Osteoblast (primary cell): ENCODE measurements around the gene PLXNA2. TPM values are rescaled to one million over a fixed set of nuclear protein-coding genes. Genes with fewer than 3 reads are reported as not detected.

Experiments used
- DNase-seq: peaks from one replicate; pipeline ENCODE4 v3.0.0; 2011; ENCODE audit warnings: low spot score, mixed read lengths; ENCODE audit not compliant: insufficient read length; ENCODE audit errors: missing footprints
- H2AFZ ChIP-seq: 2 replicates; pipeline ENCODE4 v1.6.0; 2011; ENCODE audit warnings: mild to moderate bottlenecking, low read length
- H3K27ac ChIP-seq: 2 replicates; pipeline ENCODE4 v1.5.1; 2011; ENCODE audit warnings: mild to moderate bottlenecking, low read depth, low read length, moderate library complexity
- H3K27me3 ChIP-seq: 2 replicates; pipeline ENCODE4 v1.6.0; 2012; ENCODE audit warnings: mild to moderate bottlenecking, control low read depth, inconsistent platforms, low read length, moderate library complexity; ENCODE audit not compliant: insufficient read depth
- H3K36me3 ChIP-seq: 2 replicates; pipeline ENCODE4 v1.5.1; 2011; ENCODE audit warnings: mild to moderate bottlenecking, low read length, control low read depth, moderate library complexity; ENCODE audit not compliant: insufficient read depth
- H3K4me1 ChIP-seq: 2 replicates; pipeline ENCODE4 v1.5.1; 2011; ENCODE audit warnings: mild to moderate bottlenecking, low read length, control low read depth, moderate library complexity; ENCODE audit not compliant: insufficient read depth
- H3K4me2 ChIP-seq: 2 replicates; pipeline ENCODE4 v1.6.0; 2011; ENCODE audit warnings: mild to moderate bottlenecking, low read length; ENCODE audit not compliant: insufficient read depth
- H3K4me3 ChIP-seq: fragments of 200-600 bp; sonication (generic); 3 replicates; pipeline ENCODE4 v1.5.1; 2012; ENCODE audit warnings: mild to moderate bottlenecking, low read length, inconsistent platforms; ENCODE audit not compliant: insufficient read depth
- H3K79me2 ChIP-seq: 2 replicates; pipeline ENCODE4 v1.6.0; 2012; ENCODE audit warnings: mild to moderate bottlenecking, low read length, control low read depth, inconsistent platforms; ENCODE audit not compliant: insufficient read depth
- H3K9me3 ChIP-seq: 2 replicates; pipeline ENCODE4 v1.5.1; 2011; ENCODE audit warnings: low read depth, low read length, control low read depth
- H4K20me1 ChIP-seq: 2 replicates; pipeline ENCODE4 v1.6.0; 2012; ENCODE audit warnings: mild to moderate bottlenecking, low read length, control low read depth; ENCODE audit not compliant: insufficient read depth
- total RNA-seq: library from RNA; depleted of rRNA; stranded (reverse); fragments of >200 nt; gene quantifications from 2 replicates; pipeline ENCODE4 v1.2.3, GENCODE V29; 2012
- TF ChIP-seq, protein P1 (sequence below): IDR thresholded peaks from 2 replicates; pipeline ENCODE4 v1.5.1; 2011; ENCODE audit warnings: mild to moderate bottlenecking, low read depth, low read length, moderate library complexity; ENCODE audit errors: extremely low read depth

The PLXNA2 gene
- total RNA-seq, 1 donor, result 3.3 TPM

DNA sequence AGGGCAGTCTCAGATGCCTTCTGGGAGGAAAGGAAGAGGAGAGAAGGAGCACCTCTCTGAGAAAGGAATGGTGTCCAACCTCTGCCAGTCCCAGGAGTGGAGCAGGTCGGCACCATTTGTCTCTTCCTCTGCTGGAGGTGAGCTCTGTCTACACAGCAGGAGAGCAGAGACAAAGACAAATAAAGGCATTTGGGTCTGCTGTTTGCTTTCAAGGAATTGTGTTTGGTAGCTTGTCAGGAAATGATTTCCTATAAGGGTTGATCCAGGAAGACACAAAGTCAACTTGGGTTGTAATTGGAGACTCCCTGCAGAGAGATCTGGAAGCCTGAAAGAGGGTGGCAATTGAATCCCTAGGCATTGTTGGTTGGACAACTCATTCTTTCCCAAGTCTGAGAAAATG, 34.5 kb upstream of the PLXNA2 start:
- TF ChIP-seq, protein P1, sequence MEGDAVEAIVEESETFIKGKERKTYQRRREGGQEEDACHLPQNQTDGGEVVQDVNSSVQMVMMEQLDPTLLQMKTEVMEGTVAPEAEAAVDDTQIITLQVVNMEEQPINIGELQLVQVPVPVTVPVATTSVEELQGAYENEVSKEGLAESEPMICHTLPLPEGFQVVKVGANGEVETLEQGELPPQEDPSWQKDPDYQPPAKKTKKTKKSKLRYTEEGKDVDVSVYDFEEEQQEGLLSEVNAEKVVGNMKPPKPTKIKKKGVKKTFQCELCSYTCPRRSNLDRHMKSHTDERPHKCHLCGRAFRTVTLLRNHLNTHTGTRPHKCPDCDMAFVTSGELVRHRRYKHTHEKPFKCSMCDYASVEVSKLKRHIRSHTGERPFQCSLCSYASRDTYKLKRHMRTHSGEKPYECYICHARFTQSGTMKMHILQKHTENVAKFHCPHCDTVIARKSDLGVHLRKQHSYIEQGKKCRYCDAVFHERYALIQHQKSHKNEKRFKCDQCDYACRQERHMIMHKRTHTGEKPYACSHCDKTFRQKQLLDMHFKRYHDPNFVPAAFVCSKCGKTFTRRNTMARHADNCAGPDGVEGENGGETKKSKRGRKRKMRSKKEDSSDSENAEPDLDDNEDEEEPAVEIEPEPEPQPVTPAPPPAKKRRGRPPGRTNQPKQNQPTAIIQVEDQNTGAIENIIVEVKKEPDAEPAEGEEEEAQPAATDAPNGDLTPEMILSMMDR, result no peak
- H3K9me3 ChIP-seq, result no peaks in the 10 kb centered on the region
- no peaks in the 10 kb centered on the region for H3K79me2 ChIP-seq
- H3K4me1 ChIP-seq, result no peaks in the 10 kb centered on the region
- H4K20me1 ChIP-seq, result no peaks in the 10 kb centered on the region
- no peak overlapping the region for H2AFZ ChIP-seq
- H3K4me3 ChIP-seq, result no peak overlapping the region
- H3K27ac ChIP-seq, result no peak overlapping the region
- no peak overlapping the region for H3K4me2 ChIP-seq
- no peaks in the 10 kb centered on the region for H3K27me3 ChIP-seq
- H3K36me3 ChIP-seq, result no peaks in the 10 kb centered on the region
- DNase-seq, result peak; percentile 74

- DNase-seq, result no peak
- Histone ChIP-seq H3K4me2 (no peak overlapping the region), H3K27me3 (peaks cover 10% of the 10 kb centered on the region), H2AFZ (no peak overlapping the region), H3K27ac (no peak overlapping the region), H3K36me3 (no peaks in the 10 kb centered on the region), H3K9me3 (no peaks in the 10 kb centered on the region), H3K79me2 (no peaks in the 10 kb centered on the region), H3K4me1 (no peaks in the 10 kb centered on the region), H4K20me1 (no peaks in the 10 kb centered on the region), H3K4me3 (no peak overlapping the region)
- TF ChIP-seq, protein P1, result no peak
Measured at GRCh38 chr1:208276757-208277435, 32.7 kb upstream of the PLXNA2 start.

DNA sequence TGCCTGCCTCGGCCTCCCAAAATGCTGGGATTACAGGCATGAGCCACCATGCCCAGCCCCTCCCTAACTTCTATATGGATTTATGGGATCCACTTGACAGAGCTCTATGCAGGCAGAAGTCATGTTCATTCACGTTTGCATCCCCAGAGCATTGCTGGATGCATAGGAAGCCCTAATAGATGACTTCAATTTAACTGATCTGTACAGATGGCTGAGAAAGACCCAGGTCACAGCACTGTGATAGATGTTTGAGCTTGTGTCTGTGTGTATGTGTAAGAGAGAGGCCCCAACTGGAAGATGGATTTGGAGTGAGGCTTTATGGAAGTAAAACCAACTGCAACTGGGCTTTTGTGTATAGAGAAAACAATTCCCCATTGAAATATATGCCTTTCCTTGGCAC, 30.9 kb upstream of the PLXNA2 start:
- H3K27me3 ChIP-seq, result peaks cover 27% of the 10 kb centered on the region
- no peaks in the 10 kb centered on the region for H3K4me1 ChIP-seq
- H2AFZ ChIP-seq, result no peak overlapping the region
- TF ChIP-seq, protein P1, result no peak
- no peaks in the 10 kb centered on the region for H3K79me2 ChIP-seq
- no peaks in the 10 kb centered on the region for H4K20me1 ChIP-seq
- DNase-seq, result no peak
- no peak overlapping the region for H3K4me3 ChIP-seq
- H3K4me2 ChIP-seq, result no peak overlapping the region
- no peak overlapping the region for H3K27ac ChIP-seq
- no peaks in the 10 kb centered on the region for H3K36me3 ChIP-seq
- no peaks in the 10 kb centered on the region for H3K9me3 ChIP-seq

GRCh38 chr1:208273386-208274017, 29.3 kb upstream of the PLXNA2 start:
- no peak overlapping the region for H3K4me3 ChIP-seq
- no peak overlapping the region for H3K27ac ChIP-seq
- H2AFZ ChIP-seq, result no peak overlapping the region
- H3K9me3 ChIP-seq, result no peaks in the 10 kb centered on the region
- H4K20me1 ChIP-seq, result no peaks in the 10 kb centered on the region
- no peak overlapping the region for H3K4me2 ChIP-seq
- no peaks in the 10 kb centered on the region for H3K79me2 ChIP-seq
- H3K27me3 ChIP-seq, result peaks cover 43% of the 10 kb centered on the region
- TF ChIP-seq, protein P1, result no peak
- DNase-seq, result peak; percentile 5
- H3K4me1 ChIP-seq, result no peaks in the 10 kb centered on the region
- no peaks in the 10 kb centered on the region for H3K36me3 ChIP-seq
